K562 (cell line): ENCODE results near the gene EFNA5. TPM values are rescaled to one million over a fixed set of nuclear protein-coding genes. Genes with fewer than 3 reads are reported as not detected.

Experiments
- ATAC-seq: fragments of 200-7000 bp; cut with Tn5 transposase; 3 replicates; pipeline ENCODE4 v1.9.1; 2020; ENCODE audit warnings: moderate library complexity
- BruUV-seq: library from RNA; stranded (reverse); fragments of 400-500 nt; replicated peaks from 2 replicates; lab custom pipeline; 2021; lab: Mats Ljungman, UMichigan
- CTCF ChIA-PET: fragments of 300-600 bp; formaldehyde crosslinking; extraction: SDS; loops from one replicate; lab custom pipeline; 2021; ENCODE audit warnings: low intra/inter-chr PET ratio; lab: Yijun Ruan, JAX
- POLR2A ChIA-PET: fragments of 300-600, 350-650 bp; sonication (Branson Sonifier 250); formaldehyde crosslinking; extraction: SDS; loops from one replicate; lab custom pipeline; 2021; ENCODE audit warnings: antibody characterized with exemption, inconsistent platforms; lab: Yijun Ruan, JAX
- DNase-seq, 4 experiments: peaks; one replicate each; pipeline versions ENCODE4 v3.0.0 to v3.0.0-alpha.2; 2011 to 2018; ENCODE audit warnings: low spot score in 3 of 4, mixed read lengths in 3 of 4; ENCODE audit errors: extremely low read depth in 1 of 4
- FAIRE-seq: peaks from 2 replicates; lab custom pipeline; 2011; peaks lifted over from hg19 to GRCh38; lab: Jason Lieb, UNC
- H2AFZ ChIP-seq: 2 replicates; pipeline ENCODE4 v1.6.0; 2011; ENCODE audit warnings: low read depth, low read length, control low read depth, inconsistent platforms
- H3K27ac ChIP-seq: fragments of 200-600 bp; 3 replicates; pipeline ENCODE4 v1.8.0; 2011; ENCODE audit warnings: low read depth, mild to moderate bottlenecking, control low read depth, inconsistent platforms, low read length, moderate library complexity, mixed read lengths; ENCODE audit errors: extremely low read depth
- H3K27me3 ChIP-seq, 2 experiments: fragments of 300-600 bp in 1 of 2; 2 replicates in 1 of 2; 3 replicates in 1 of 2; pipeline versions ENCODE4 v1.6.0 to v1.8.0; 2011; ENCODE audit warnings: inconsistent platforms in 2 of 2, low read length in 2 of 2, mild to moderate bottlenecking in 1 of 2, mixed read lengths in 1 of 2, moderate library complexity in 1 of 2; ENCODE audit not compliant: control insufficient read depth in 2 of 2, insufficient read depth in 2 of 2
- H3K36me3 ChIP-seq: fragments of 300-600 bp; 3 replicates; pipeline ENCODE4 v1.8.0; 2011; ENCODE audit warnings: mild to moderate bottlenecking, low read length, inconsistent platforms; ENCODE audit not compliant: control insufficient read depth, insufficient read depth
- H3K4me1 ChIP-seq, 2 experiments: fragments of 200-600 bp in 1 of 2; replicated peaks in 1 of 2; 2 replicates in 1 of 2; 3 replicates in 1 of 2; pipeline versions ENCODE4 v1.5.1 to v1.8.0; 2011; ENCODE audit warnings: inconsistent platforms in 2 of 2, low read length in 2 of 2, mild to moderate bottlenecking in 1 of 2, mixed read lengths in 1 of 2, moderate library complexity in 1 of 2; ENCODE audit not compliant: control insufficient read depth in 2 of 2, insufficient read depth in 2 of 2
- H3K4me2 ChIP-seq: 2 replicates; pipeline ENCODE4 v1.6.1; 2011; ENCODE audit warnings: low read length, control low read depth, inconsistent platforms, mixed read lengths; ENCODE audit not compliant: insufficient read depth
- H3K4me3 ChIP-seq: fragments of 200-600 bp; sonication (generic), shearing (Covaris generic); 2 replicates; pipeline ENCODE4 v1.5.1; 2016; ENCODE audit warnings: control low read depth, inconsistent platforms
- H3K79me2 ChIP-seq: fragments of 200-600 bp; 3 replicates; pipeline ENCODE4 v1.8.0; 2011; ENCODE audit warnings: low read length, inconsistent platforms; ENCODE audit not compliant: control insufficient read depth, insufficient read depth
- H3K9ac ChIP-seq, 2 experiments: 2 replicates each; pipeline versions ENCODE4 v1.6.0 to v1.6.1; 2011; ENCODE audit warnings: low read depth in 2 of 2, low read length in 2 of 2, control low read depth in 1 of 2, inconsistent platforms in 1 of 2, mild to moderate bottlenecking in 1 of 2, mixed read lengths in 1 of 2; ENCODE audit not compliant: insufficient read depth in 1 of 2
- H3K9me1 ChIP-seq: one replicate; pipeline ENCODE4 v1.6.0; 2011; ENCODE audit warnings: inconsistent platforms, mild to moderate bottlenecking, low read length, moderate library complexity; ENCODE audit not compliant: control insufficient read depth, insufficient read depth
- H3K9me3 ChIP-seq: replicated peaks from 2 replicates; pipeline ENCODE4 v1.5.1; 2011; ENCODE audit warnings: low read depth, low read length, inconsistent platforms; ENCODE audit not compliant: control insufficient read depth, insufficient read depth
- H4K20me1 ChIP-seq: replicated peaks from 2 replicates; pipeline ENCODE4 v1.6.1; 2011; ENCODE audit warnings: low read length, inconsistent platforms, mixed read lengths; ENCODE audit not compliant: control insufficient read depth, insufficient read depth
- CBX5 ChIP-seq: IDR thresholded peaks from 2 replicates; pipeline ENCODE4 v1.6.1; 2014; ENCODE audit warnings: low read depth, borderline replicate concordance
- CCAR2 ChIP-seq: fragments of 200-400 bp; formaldehyde crosslinking; IDR thresholded peaks from 2 replicates; pipeline ENCODE4 v1.6.1; 2017; ENCODE audit warnings: mild to moderate bottlenecking, low read depth, low read length
- PTBP1 ChIP-seq: fragments of 200-400 bp; formaldehyde crosslinking; IDR thresholded peaks from 2 replicates; pipeline ENCODE4 v1.6.1; 2017; ENCODE audit warnings: low read depth, low read length
- ZNF444 ChIP-seq: fragments of 250-450 bp; sonication (Bioruptor Pico); IDR thresholded peaks from 2 replicates; pipeline ENCODE4 v1.4.0; 2020; ENCODE audit warnings: mild to moderate bottlenecking, moderate library complexity
- WGBS: fragments of 100-300 bp; shearing (Covaris generic); methylation state at CpG from one replicate; pipeline ENCODE4 v1.1.6; 2016; ENCODE audit warnings: low coverage, mixed read lengths; ENCODE audit not compliant: insufficient coverage; ENCODE audit errors: missing lambda C conversion rate; 5-methylcytosine and 5-hydroxymethylcytosine counted together
- in situ Hi-C: fragments of 300-500 bp; cut with MboI; formaldehyde crosslinking; loops from 4 replicates; pipeline ENCODE4 v1.15.0; 2018; ENCODE audit warnings: inconsistent platforms, mixed read lengths
- intact Hi-C: fragments of 100-400 bp; cut with micrococcal nuclease; formaldehyde crosslinking; loops from 2 replicates; pipeline ENCODE4 v1.14.2; 2022
- polyA plus RNA-seq, 8 experiments: library from polyadenylated mRNA; depleted of rRNA in 4 of 8; stranded (reverse) in 5 of 8; unstranded in 3 of 8; fragments of >200 nt; fragmentation: Nextera tagmentation in 2 of 8; fragmentation: Illumina TruSeq in 1 of 8; extraction: Ambion mirVana in 2 of 8; extraction: Trizol in 1 of 8; gene quantifications; 2 replicates each; pipeline versions ENCODE4 v1.2.1 to v1.2.3, GENCODE V29; 2011 to 2014; ENCODE audit warnings: inconsistent platforms in 1 of 8, missing spikeins in 1 of 8
- total RNA-seq, 7 experiments: library from RNA; depleted of rRNA in 6 of 7; stranded (reverse); fragments of >200 nt in 6 of 7; fragmentation: Illumina TruSeq in 2 of 7; extraction: Trizol in 2 of 7; gene quantifications; 2 replicates each; pipeline versions ENCODE4 v1.2.1 to v1.2.3, GENCODE V29; 2011 to 2021; ENCODE audit warnings: low replicate concordance in 1 of 7
- TF ChIP-seq, protein P1 (sequence below): fragments of 450-650 bp; formaldehyde crosslinking; IDR thresholded peaks from 2 replicates; pipeline ENCODE4 v1.4.0; 2020; ENCODE audit warnings: mild to moderate bottlenecking, mixed read lengths
- TF ChIP-seq, protein P2 (sequence below), 2 experiments: fragments of 450-650 bp in 1 of 2; sonication (generic) in 1 of 2; formaldehyde crosslinking; conservative IDR thresholded peaks; 2 replicates each; pipeline versions ENCODE4 v1.4.0 to v1.8.1; 2020 to 2022; ENCODE audit warnings: mild to moderate bottlenecking in 1 of 2, missing genetic modification reagents in 1 of 2

EFNA5 gene
- total and polyA plus RNA-seq, 9 of the 15 experiments (the other 6 are each of a cell fraction or from before 2014, with no cell fraction given) = 0.20 TPM; not detected in 8

DNA sequence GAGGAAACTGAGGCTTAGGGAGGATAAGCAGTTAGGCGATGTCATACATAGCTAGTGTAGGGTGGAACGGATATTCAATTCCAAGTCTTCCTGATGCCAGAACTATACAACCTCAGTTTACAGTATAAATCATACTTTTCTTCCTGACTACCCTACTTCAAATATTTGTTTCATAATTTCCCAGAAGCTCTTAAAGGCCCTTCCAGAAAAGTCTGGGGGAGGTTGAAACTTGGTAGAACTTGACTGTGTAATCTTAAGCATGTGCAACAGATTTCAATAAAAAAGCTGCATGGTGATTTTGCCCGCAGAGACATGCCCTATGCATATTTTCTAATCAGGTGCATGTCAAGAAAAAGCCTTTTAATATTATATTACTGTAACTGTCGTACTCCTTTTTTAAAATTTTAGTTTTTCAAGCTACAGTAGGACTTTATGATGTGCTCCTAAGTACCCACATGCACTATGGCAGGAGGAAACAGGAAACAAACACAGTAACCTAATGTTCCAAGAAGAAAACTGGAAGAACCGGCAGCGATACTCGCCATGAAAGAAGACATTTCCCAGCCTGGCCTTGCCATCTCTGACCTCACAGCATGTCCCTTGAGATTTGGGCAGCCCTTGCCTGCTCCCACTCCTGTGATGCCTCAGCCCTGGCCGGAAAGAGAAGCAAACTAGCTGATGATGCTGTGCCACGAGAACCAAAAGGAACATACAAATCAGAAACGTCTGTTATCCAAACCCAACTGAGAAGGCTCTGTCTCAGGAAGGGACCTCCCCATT lies 266.0 kb downstream of the EFNA5 start:
- BruUV-seq = no TSS peak
- CTCF ChIA-PET = no interaction called here
- in situ Hi-C loops (no loop called here), intact Hi-C loops (no loop called here)
- Histone ChIP-seq H2AFZ (no peak overlapping the region), H3K27ac (no peak overlapping the region), H3K4me3 (no peak overlapping the region), H4K20me1 (no peaks in the 10 kb centered on the region), H3K27me3 (no peaks in the 10 kb centered on the region), H3K9ac (no peak overlapping the region), H3K9me1 (no peaks in the 10 kb centered on the region), H3K79me2 (no peaks in the 10 kb centered on the region), H3K4me2 (no peak overlapping the region), H3K4me1 (no peaks in the 10 kb centered on the region), H3K36me3 (no peaks in the 10 kb centered on the region), H3K9me3 (no peaks in the 10 kb centered on the region)
- TF ChIP-seq CCAR2 = no peak
- no peak for TF ChIP-seq PTBP1
- TF ChIP-seq ZNF444 (CRISPR knock-in tag) = no peak
- TF ChIP-seq, protein P1, sequence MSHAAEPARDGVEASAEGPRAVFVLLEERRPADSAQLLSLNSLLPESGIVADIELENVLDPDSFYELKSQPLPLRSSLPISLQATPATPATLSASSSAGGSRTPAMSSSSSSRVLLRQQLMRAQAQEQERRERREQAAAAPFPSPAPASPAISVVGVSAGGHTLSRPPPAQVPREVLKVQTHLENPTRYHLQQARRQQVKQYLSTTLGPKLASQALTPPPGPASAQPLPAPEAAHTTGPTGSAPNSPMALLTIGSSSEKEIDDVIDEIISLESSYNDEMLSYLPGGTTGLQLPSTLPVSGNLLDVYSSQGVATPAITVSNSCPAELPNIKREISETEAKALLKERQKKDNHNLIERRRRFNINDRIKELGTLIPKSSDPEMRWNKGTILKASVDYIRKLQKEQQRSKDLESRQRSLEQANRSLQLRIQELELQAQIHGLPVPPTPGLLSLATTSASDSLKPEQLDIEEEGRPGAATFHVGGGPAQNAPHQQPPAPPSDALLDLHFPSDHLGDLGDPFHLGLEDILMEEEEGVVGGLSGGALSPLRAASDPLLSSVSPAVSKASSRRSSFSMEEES (CRISPR knock-in tag) = no peak
- TF ChIP-seq, protein P2, sequence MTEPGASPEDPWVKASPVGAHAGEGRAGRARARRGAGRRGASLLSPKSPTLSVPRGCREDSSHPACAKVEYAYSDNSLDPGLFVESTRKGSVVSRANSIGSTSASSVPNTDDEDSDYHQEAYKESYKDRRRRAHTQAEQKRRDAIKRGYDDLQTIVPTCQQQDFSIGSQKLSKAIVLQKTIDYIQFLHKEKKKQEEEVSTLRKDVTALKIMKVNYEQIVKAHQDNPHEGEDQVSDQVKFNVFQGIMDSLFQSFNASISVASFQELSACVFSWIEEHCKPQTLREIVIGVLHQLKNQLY (CRISPR knock-in tag; conservative IDR thresholded peaks at IDR 0.05) = no peak
- no peak for TF ChIP-seq CBX5
- FAIRE-seq (no peak), DNase-seq (no peak), ATAC-seq (no peak)
- 0% methylated on average over 10 of the region's 10 CpGs for WGBS
- POLR2A ChIA-PET = no interaction called here
